ENCODE data around the gene GPATCH4.
A peak's percentile ranks its signal among the peaks of the same experiment; 100 is the strongest.
"Not testable (repeated sequence)": the region's sequence is repeated elsewhere in the genome, so short reads cannot be mapped to it uniquely, and the experiment has no call there.

The GPATCH4 gene

DNA sequence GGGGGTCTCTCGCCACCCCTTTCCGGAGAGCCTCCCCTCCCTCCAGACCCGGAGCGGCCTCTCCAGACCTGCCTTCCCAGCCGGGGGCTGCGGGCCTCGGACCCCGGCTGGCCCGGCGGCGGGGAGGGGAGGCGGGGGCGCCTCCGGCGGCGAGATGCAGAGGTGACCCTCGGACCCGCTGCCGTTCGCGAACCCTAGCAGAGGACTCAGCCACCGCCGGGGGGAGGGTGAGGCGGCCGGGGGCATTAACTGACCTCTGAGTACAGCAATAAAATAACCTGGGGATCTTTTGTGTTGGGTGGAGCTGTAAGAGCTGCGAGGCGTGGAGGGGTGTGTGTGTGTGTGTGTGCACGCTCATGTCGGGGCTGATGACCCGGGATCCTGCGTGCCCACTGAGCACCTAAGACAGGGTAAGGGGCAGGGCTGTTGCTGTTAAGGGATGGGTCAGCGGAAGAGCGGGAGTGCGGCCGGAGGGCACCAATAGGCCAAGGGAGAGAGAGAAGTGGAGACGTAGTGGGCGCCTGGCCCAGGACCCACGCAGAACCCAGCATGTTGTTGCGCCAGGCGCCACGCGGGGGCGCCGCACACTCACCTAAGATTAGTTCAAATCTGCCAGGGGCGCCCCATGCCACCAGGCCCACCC lies 24.3 kb upstream of the GPATCH4 start:
- TF ChIP-seq POLR2A (IDR thresholded peaks at IDR 0.05; ENCODE audit: low read depth, low read length), result no peak
- TF ChIP-seq POLR2AphosphoS5 (IDR thresholded peaks at IDR 0.05; ENCODE audit: low read depth, low read length), result no peak
- no peak for TF ChIP-seq TAF1 (IDR thresholded peaks at IDR 0.05; ENCODE audit: borderline replicate concordance, low read depth, low read length)
- FAIRE-seq (peak; percentile 51), DNase-seq (ENCODE audit: insufficient read length) (no peak)

DNA sequence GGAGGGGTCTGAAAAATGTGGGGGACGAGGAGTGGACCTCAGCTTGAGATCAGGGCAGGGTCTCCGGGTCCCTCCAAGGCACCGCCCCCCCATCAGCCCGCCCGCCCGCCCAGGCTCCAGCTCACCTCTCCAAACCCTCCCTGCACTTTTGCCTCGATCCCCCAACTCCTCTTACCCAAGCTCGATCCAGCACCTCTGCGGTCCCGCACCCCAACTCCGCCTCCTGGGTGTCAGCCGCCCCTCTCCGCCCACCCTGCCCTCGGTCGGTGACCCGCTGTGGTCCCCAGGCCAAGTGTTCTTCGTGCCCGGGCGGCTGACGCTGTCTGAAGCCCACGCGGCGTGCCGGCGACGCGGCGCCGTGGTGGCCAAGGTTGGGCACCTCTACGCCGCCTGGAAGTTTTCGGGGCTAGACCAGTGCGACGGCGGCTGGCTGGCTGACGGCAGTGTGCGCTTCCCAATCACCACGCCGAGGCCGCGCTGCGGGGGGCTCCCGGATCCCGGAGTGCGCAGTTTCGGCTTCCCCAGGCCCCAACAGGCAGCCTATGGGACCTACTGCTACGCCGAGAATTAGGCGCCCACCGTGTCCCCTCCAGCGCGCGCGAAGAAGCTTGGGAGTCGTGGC lies 23.6 kb upstream of the GPATCH4 start:
- FAIRE-seq (no peak), DNase-seq (ENCODE audit: insufficient read length) (no peak)
- TF ChIP-seq POLR2AphosphoS5 (IDR thresholded peaks at IDR 0.05; ENCODE audit: low read depth, low read length) (no peak), TAF1 (IDR thresholded peaks at IDR 0.05; ENCODE audit: borderline replicate concordance, low read depth, low read length) (no peak), POLR2A (IDR thresholded peaks at IDR 0.05; ENCODE audit: low read depth, low read length) (no peak)

DNA sequence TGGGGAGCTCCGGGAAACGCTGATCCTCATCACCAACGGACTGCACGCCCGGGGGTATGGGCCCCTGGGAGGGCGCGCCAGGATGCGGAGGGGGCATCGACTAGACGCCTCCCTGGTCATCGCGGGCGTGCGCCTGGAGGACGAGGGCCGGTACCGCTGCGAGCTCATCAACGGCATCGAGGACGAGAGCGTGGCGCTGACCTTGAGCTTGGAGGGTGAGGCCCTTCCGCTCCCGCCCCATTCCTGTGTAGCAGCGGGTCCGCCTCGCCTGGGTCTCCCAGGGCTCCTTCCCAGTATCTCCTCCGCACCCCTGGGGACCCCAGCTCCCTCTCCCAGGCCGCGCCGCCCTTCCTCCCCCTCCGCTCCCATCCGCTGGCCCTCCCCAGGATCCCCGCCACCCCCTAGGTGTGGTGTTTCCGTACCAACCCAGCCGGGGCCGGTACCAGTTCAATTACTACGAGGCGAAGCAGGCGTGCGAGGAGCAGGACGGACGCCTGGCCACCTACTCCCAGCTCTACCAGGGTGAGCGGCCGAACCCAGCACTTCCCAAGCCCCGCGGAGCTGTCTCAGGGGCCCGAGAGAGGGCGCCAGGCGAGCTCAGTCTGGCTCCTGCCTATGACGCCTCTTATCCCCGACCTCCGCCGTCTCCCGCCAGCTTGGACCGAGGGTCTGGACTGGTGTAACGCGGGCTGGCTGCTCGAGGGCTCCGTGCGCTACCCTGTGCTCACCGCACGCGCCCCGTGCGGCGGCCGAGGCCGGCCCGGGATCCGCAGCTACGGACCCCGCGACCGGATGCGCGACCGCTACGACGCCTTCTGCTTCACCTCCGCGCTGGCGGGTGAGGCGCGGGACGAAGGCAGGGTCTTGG lies 22.9 kb upstream of the GPATCH4 start:
- DNase-seq (ENCODE audit: insufficient read length), result no peak
- no peak for FAIRE-seq
- no peak for TF ChIP-seq POLR2A (IDR thresholded peaks at IDR 0.05; ENCODE audit: low read depth, low read length)
- no peak for TF ChIP-seq TAF1 (IDR thresholded peaks at IDR 0.05; ENCODE audit: borderline replicate concordance, low read depth, low read length)
- TF ChIP-seq POLR2AphosphoS5 (IDR thresholded peaks at IDR 0.05; ENCODE audit: low read depth, low read length), result no peak

DNA sequence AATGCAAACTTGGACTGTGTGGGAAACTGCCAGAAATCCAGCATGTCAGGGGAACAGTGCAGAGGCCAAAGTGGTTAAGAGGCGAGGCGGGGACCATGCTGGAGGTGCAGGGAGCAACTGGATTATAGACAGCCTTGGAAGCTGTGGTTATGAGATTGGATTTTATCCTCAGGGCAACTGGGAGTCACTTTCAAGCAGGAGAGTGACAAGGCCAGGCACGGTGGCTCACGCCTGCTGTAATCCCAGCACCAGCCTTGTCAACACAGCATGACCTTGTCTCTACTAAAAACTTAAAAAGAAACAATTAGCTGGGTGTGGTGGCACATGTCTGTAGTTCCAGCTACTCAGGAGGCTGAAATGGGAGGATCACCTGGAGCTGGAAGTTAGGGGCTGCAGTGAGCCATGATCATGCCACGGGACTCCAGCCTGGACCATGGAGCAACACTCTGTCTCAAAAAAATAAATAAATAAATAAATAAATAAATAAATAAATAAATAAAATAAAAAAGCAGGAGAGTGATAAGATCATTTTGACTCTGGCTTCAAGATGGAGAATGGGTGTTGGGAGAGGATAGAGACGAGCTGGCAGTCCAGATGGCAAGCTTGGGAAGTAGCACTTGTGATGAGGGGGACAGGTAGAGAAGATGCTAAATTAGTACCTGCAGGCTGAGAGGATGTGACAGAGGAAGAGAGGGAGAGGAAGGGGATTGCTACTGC lies 21.5 kb upstream of the GPATCH4 start:
- TF ChIP-seq POLR2A (IDR thresholded peaks at IDR 0.05; ENCODE audit: low read depth, low read length) (no peak), TAF1 (IDR thresholded peaks at IDR 0.05; ENCODE audit: borderline replicate concordance, low read depth, low read length) (no peak), POLR2AphosphoS5 (IDR thresholded peaks at IDR 0.05; ENCODE audit: low read depth, low read length) (no peak)
- DNase-seq (ENCODE audit: insufficient read length), result no peak
- no peak for FAIRE-seq

DNA sequence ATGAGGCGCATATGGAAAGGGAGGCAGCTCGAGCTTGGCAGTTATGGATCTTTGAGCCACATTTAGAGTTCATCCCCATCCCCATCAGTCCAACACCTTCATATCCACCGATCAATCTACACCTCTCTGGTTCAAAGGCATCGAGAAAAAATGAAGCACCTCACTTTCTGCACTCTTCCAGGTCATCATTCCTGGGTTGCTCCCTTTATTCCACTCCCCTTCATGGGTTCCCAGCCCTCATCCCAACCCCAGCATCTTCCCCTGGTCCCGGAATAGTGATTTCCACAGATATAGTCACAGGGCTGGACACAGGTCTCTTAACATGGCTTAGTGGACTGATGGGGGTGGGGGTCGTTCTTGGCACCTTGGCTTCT lies 18.3 kb upstream of the GPATCH4 start:
- DNase-seq (ENCODE audit: insufficient read length), result no peak
- no peak for TF ChIP-seq POLR2AphosphoS5 (IDR thresholded peaks at IDR 0.05; ENCODE audit: low read depth, low read length)
- TF ChIP-seq POLR2A (IDR thresholded peaks at IDR 0.05; ENCODE audit: low read depth, low read length), result no peak
- no peak for TF ChIP-seq TAF1 (IDR thresholded peaks at IDR 0.05; ENCODE audit: borderline replicate concordance, low read depth, low read length)
- no peak for FAIRE-seq

DNA sequence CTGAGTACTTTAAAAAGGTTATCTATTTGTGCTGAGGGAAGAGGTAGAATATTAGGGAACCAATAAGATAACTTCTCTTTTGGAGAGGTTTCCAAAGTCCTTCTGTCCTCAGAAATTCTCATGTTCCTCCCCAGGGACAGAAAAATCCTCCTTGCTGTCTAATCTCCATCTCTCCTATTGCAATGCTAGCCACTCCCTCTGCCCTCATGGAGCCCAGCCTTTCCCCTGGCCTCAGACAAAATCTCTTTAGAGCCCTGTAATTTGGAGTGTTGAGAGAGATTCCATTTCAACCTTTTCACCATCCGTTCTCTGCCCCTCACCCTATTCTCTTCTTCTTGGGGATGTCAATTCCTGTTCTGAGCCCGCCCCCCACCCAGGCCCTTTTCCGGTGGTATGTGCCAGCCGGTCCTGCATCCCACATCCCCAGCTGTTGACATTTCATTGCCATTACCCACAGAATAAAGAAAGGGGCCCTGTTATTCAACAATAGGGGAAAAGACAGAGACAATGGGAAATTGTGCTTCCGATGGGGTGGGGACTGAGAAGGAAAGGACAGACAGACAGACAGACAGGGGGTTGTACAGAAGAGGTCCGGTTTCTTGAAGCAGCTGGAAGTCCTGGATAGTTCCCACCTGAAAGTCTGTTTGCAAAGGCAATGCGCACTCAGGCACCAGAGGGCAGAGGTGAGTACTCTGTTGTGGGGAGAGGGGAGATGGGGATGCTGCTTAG lies 17.7 kb upstream of the GPATCH4 start, which contains the start of gene HAPLN2:
Gene HAPLN2, plus strand, starts transcription at position 563 of the 729 bp plus-strand sequence. CDS start 4,076 bp downstream, outside the sequence.
- DNase-seq (ENCODE audit: insufficient read length) (no peak), FAIRE-seq (no peak)
- TF ChIP-seq POLR2A (IDR thresholded peaks at IDR 0.05; ENCODE audit: low read depth, low read length), result no peak
- no peak for TF ChIP-seq POLR2AphosphoS5 (IDR thresholded peaks at IDR 0.05; ENCODE audit: low read depth, low read length)
- TF ChIP-seq TAF1 (IDR thresholded peaks at IDR 0.05; ENCODE audit: borderline replicate concordance, low read depth, low read length), result no peak

DNA sequence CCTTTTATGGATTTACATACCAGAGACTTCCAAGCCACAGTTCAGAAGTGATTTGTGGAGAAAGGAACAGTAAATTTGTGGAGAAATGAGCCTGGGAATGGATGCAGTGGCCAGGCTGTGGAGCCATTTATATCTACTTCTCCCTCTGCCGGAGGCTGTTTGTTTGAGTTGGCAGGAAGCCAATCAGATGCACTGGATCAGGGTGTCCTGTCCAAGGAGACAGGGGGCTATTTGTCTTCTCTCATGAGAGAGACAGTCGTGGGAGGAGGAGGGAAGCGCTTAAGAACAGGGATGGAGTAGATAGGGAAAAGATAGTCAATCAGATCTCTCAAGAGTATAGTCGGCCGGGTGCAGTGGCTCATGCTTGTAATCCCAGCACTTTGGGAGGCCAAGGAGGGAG lies 15.2 kb upstream of the GPATCH4 start:
- FAIRE-seq (no peak), DNase-seq (ENCODE audit: insufficient read length) (no peak)
- TF ChIP-seq POLR2AphosphoS5 (IDR thresholded peaks at IDR 0.05; ENCODE audit: low read depth, low read length), result no peak
- TF ChIP-seq POLR2A (IDR thresholded peaks at IDR 0.05; ENCODE audit: low read depth, low read length), result no peak

DNA sequence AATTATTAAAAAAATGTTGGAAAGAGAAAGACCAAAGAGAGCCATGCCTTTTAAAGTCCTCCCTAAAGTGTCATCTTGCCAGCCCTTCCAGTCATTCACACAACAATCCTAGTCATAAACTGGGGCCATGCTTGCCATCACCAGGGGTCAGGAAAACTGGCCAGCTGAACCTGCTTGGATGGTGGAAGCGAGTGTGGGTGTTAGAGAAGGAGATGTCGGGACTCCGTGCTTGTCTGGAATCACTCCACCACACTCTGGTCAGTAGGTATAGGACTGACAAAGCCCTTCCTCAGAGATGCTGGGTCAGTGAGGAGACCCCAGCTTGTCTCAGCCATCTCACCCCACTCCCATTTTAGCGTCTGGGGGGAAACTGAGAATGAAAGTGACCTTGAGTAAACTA lies 14.7 kb upstream of the GPATCH4 start:
- TF ChIP-seq POLR2A (IDR thresholded peaks at IDR 0.05; ENCODE audit: low read depth, low read length) (no peak), POLR2AphosphoS5 (IDR thresholded peaks at IDR 0.05; ENCODE audit: low read depth, low read length) (no peak), TAF1 (IDR thresholded peaks at IDR 0.05; ENCODE audit: borderline replicate concordance, low read depth, low read length) (no peak)
- FAIRE-seq, result no peak

DNA sequence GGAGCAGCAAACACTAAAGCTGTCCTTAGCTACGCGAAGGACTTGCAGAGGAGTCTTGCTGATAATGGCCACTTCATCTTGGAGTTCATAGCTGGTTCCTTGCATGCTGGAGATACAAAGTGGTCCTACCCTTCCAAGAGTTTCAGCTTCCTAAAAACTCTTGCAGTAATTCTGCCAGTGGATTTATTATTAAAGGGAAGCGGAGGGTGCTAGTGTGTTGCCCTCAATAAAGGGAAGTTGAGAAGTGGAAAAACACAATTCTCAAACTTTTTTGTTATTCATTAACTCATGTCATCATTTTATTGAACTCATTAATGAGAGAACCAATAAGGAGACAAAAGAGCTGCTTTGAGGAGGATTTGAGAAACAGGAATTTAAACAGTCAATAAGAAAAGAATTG lies 11.4 kb upstream of the GPATCH4 start:
- no peak for DNase-seq (ENCODE audit: insufficient read length)
- FAIRE-seq, result no peak
- TF ChIP-seq POLR2A (IDR thresholded peaks at IDR 0.05; ENCODE audit: low read depth, low read length) (no peak), TAF1 (IDR thresholded peaks at IDR 0.05; ENCODE audit: borderline replicate concordance, low read depth, low read length) (no peak)

More for the DNA sequence above, 14.7 kb upstream of the GPATCH4 start:
- no peak for DNase-seq (ENCODE audit: insufficient read length)

DNA sequence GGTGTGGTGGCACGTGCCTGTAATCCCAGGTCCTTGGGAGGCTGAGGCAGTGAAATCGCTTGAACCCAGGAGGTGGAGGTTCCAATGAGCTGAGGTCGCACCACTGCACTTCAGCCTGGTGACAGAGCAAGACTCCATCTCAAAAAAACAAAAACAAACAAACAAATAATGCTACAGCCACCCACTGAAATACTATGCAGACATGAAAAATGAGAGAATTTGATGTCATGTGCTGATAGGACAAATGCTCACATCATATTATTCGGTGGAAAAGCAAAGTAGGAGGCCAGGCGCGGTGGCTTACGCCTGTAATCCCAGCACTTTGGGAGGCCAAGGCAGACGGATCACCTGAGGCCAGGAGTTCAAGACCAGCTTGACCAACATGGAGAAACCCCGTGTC lies 8.8 kb upstream of the GPATCH4 start:
- DNase-seq (ENCODE audit: insufficient read length); FAIRE-seq: not testable (repeated sequence)

DNA sequence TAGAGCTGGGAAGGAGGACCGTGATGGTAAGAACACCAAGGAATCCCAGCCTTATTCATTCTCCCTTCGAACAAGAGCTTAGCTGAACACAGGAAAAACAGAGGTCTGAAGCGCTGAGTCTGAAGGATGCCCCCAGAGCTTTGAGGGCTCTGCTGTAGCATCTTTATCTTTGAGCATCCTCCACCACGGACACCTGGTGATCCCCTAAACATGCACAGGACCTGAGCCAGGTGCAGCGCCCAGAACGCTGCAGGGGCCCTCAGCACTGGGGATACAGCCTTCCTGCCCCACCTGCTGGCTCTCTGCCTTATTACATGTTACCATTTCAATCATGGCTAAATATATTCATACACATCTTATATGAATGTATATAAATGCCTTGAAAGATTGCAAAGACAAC lies 7.7 kb upstream of the GPATCH4 start:
- peak; percentile 63 for FAIRE-seq
- TF ChIP-seq POLR2AphosphoS5 (IDR thresholded peaks at IDR 0.05; ENCODE audit: low read depth, low read length), result no peak
- no peak for TF ChIP-seq POLR2A (IDR thresholded peaks at IDR 0.05; ENCODE audit: low read depth, low read length)
- no peak for TF ChIP-seq TAF1 (IDR thresholded peaks at IDR 0.05; ENCODE audit: borderline replicate concordance, low read depth, low read length)
- DNase-seq (ENCODE audit: insufficient read length), result no peak

Data from GM12892 (cell line).